T-helper 1 cell treated with Interleukin-12 subunit alpha and Interleukin-12 subunit beta and Interleukin-4 antibody, amounts not matched to agents 30 μg/mL and 1 μg/mL, for 36 hours (primary cell): ENCODE results near the gene MGST2.
"Not testable (repeated sequence)": the region's sequence is repeated elsewhere in the genome, so short reads cannot be mapped to it uniquely, and the experiment has no call there.

Experiments used
- H3K27ac Mint-ChIP-seq: one replicate; pipeline ENCODE4 v1.8.0; 2021; ENCODE audit warnings: mild to moderate bottlenecking, mixed read lengths
- H3K27me3 Mint-ChIP-seq: one replicate; pipeline ENCODE4 v1.8.0; 2021; ENCODE audit warnings: low read depth, mixed read lengths
- H3K36me3 Mint-ChIP-seq: one replicate; pipeline ENCODE4 v1.8.0; 2021; ENCODE audit warnings: low read depth, mixed read lengths
- H3K4me1 Mint-ChIP-seq: one replicate; pipeline ENCODE4 v1.8.0; 2021; ENCODE audit warnings: low read depth, mixed read lengths
- H3K4me3 Mint-ChIP-seq: one replicate; pipeline ENCODE4 v1.8.0; 2021; ENCODE audit warnings: mild to moderate bottlenecking, moderate library complexity, mixed read lengths
- H3K9me3 Mint-ChIP-seq: one replicate; pipeline ENCODE4 v1.8.0; 2021; ENCODE audit warnings: mixed read lengths

MGST2 gene

DNA sequence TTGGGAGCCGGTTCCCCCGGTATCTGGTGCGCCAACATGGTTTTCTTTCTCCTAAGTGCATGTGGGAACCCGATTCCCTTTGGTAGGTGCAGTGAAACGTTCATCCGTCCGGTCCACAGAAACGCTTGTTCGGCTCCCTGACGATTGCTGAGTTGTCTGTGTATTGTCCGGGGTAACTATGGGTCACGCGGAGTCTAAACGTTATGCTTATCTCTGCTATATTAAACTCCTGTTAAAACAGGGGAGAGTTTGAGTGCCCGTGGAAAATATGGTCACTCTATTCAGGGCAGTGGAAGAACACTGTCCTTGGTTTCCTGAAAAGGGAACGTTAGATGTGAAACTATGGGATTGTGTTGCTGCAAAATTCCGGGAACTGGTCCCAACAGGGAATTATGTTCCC lies 32.4 kb upstream of the MGST2 start:
- Mint-ChIP-seq H3K36me3 (no peaks in the 10 kb centered on the region), H3K4me3 (no peak overlapping the region), H3K27ac (no peak overlapping the region), H3K27me3 (peaks cover 39% of the 10 kb centered on the region), H3K9me3 (peaks cover 9% of the 10 kb centered on the region), H3K4me1 (no peaks in the 10 kb centered on the region)

DNA sequence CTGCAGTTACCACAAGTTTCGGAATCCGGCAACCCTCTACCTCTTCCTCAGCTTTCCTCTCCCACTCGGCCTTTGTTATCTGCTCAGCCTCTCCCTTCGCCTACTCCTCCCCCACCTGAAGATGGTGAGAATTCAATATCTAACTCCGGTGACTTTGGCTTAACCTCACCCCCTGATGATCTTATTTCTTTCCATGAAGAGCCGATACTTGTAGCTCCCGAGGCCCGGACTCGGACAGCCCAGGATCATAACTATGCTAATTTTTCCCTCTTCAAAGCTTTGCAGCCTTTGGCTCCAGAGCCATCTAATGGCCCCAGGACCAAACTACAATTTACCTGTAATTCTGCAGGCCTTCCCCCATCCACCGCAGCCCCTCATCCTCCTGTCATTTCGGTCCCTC lies 32.0 kb upstream of the MGST2 start:
- H3K27me3 Mint-ChIP-seq, result peaks cover 35% of the 10 kb centered on the region

GRCh38 chr4:139635966-139636365 lies 29.7 kb upstream of the MGST2 start:
- peaks cover 27% of the 10 kb centered on the region for H3K27me3 Mint-ChIP-seq

More for the DNA sequence above, 32.0 kb upstream of the MGST2 start:
- Mint-ChIP-seq H3K4me1 (no peaks in the 10 kb centered on the region), H3K27ac (no peak overlapping the region), H3K9me3 (peaks cover 11% of the 10 kb centered on the region), H3K36me3 (no peaks in the 10 kb centered on the region), H3K4me3 (no peak overlapping the region)

GRCh38 chr4:139638306-139638705 lies 27.3 kb upstream of the MGST2 start:
- not testable (repeated sequence) for H3K4me3 Mint-ChIP-seq, H3K4me1 Mint-ChIP-seq, H3K27ac Mint-ChIP-seq, H3K36me3 Mint-ChIP-seq
- peaks cover 15% of the 10 kb centered on the region for H3K9me3 Mint-ChIP-seq
- peaks cover 16% of the 10 kb centered on the region for H3K27me3 Mint-ChIP-seq

More at GRCh38 chr4:139635966-139636365, 29.7 kb upstream of the MGST2 start:
- H3K4me3 Mint-ChIP-seq, result no peak overlapping the region
- H3K9me3 Mint-ChIP-seq, result peaks cover 15% of the 10 kb centered on the region
- no peak overlapping the region for H3K27ac Mint-ChIP-seq
- H3K4me1 Mint-ChIP-seq, result no peaks in the 10 kb centered on the region
- H3K36me3 Mint-ChIP-seq, result no peaks in the 10 kb centered on the region

- Mint-ChIP-seq H3K27ac (no peak overlapping the region), H3K4me3 (no peak overlapping the region), H3K9me3 (peaks cover 15% of the 10 kb centered on the region), H3K27me3 (peaks cover 6% of the 10 kb centered on the region), H3K36me3 (no peaks in the 10 kb centered on the region), H3K4me1 (no peaks in the 10 kb centered on the region)
These were observed 26.0 kb upstream of the MGST2 start for GRCh38 chr4:139639654-139640053.

DNA sequence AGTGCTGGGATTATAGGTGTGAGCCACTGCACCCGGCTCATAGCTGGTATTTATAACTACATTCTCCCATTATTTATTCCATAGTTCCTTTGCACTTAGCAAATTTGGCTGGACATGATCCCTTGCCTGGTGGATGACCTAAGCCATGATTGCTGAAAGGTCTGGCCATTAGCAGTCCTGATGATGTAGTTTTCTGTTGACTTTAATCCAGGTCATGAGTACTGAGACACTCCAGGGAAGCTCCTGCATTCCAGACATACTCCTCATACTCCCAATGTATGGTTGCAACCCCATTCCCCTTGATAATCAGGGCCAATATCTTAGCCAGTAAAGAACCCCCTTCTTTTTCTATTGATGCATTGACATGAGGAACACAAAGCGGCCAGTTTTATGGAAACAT lies 24.4 kb upstream of the MGST2 start:
- Mint-ChIP-seq H3K27me3 (peaks cover 3% of the 10 kb centered on the region), H3K36me3 (no peaks in the 10 kb centered on the region), H3K4me3 (no peak overlapping the region), H3K27ac (no peak overlapping the region), H3K9me3 (peaks cover 15% of the 10 kb centered on the region), H3K4me1 (no peaks in the 10 kb centered on the region)

GRCh38 chr4:139642364-139642763 lies 23.3 kb upstream of the MGST2 start:
- H3K36me3 Mint-ChIP-seq, result no peaks in the 10 kb centered on the region

GRCh38 chr4:139643042-139643895 lies 22.4 kb upstream of the MGST2 start:
- H3K36me3 Mint-ChIP-seq, result no peaks in the 10 kb centered on the region
- H3K4me1 Mint-ChIP-seq, result no peaks in the 10 kb centered on the region
- no peak overlapping the region for H3K27ac Mint-ChIP-seq
- peaks cover 3% of the 10 kb centered on the region for H3K27me3 Mint-ChIP-seq
- peaks cover 5% of the 10 kb centered on the region for H3K9me3 Mint-ChIP-seq
- H3K4me3 Mint-ChIP-seq, result no peak overlapping the region

More at GRCh38 chr4:139642364-139642763, 23.3 kb upstream of the MGST2 start:
- H3K27ac Mint-ChIP-seq, result no peak overlapping the region
- H3K4me1 Mint-ChIP-seq, result no peaks in the 10 kb centered on the region
- peaks cover 3% of the 10 kb centered on the region for H3K27me3 Mint-ChIP-seq
- peaks cover 13% of the 10 kb centered on the region for H3K9me3 Mint-ChIP-seq
- H3K4me3 Mint-ChIP-seq, result no peak overlapping the region

DNA sequence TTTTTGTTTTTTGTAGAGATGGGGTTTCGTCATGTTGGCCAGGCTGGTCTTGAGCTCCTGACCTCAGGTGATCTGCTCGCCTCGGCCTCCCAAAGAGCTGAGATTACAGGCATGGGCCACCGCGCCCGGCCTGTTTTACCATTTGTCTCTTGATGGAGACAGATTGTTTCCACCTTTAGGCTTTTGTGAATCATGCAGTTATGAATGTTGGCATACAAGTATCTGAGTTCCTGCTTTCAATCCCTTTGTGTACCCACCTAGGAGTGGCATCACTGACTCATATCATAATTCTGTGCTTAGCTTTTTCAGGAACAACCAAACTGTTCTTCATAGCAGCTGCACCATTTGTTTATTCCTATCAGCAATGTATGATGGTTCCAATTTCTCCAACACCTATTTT lies 20.2 kb upstream of the MGST2 start:
- no peaks in the 10 kb centered on the region for H3K27me3 Mint-ChIP-seq
- no peak overlapping the region for H3K4me3 Mint-ChIP-seq
- H3K9me3 Mint-ChIP-seq, result no peaks in the 10 kb centered on the region
- no peaks in the 10 kb centered on the region for H3K36me3 Mint-ChIP-seq
- no peaks in the 10 kb centered on the region for H3K4me1 Mint-ChIP-seq
- H3K27ac Mint-ChIP-seq, result no peak overlapping the region

DNA sequence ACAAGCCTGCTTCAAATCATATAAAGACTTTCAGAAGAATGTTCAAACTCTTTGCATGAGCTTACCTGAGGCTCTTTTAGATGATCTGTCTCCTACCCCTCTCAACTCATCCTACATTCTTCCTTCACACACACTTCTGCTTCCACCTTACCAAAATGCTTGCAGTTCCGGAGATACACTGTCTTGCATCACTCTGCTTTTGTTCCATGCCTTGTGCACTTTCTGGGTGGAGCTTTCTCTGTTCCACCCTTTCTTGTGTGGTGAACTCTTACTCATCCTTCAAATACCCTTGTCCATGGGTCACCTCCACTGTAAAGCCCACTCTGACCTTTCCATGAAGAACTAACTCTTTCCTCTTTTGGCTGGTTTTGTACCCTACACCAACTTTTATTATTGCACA lies 18.4 kb upstream of the MGST2 start:
- Mint-ChIP-seq H3K27ac (no peak overlapping the region), H3K4me1 (peaks cover 7% of the 10 kb centered on the region), H3K27me3 (no peaks in the 10 kb centered on the region), H3K9me3 (no peaks in the 10 kb centered on the region), H3K36me3 (no peaks in the 10 kb centered on the region), H3K4me3 (no peak overlapping the region)

- H3K27ac Mint-ChIP-seq, result no peak overlapping the region
- no peaks in the 10 kb centered on the region for H3K36me3 Mint-ChIP-seq
- peaks cover 3% of the 10 kb centered on the region for H3K27me3 Mint-ChIP-seq
- H3K4me1 Mint-ChIP-seq, result peaks cover 7% of the 10 kb centered on the region
- H3K9me3 Mint-ChIP-seq, result no peaks in the 10 kb centered on the region
- H3K4me3 Mint-ChIP-seq, result no peak overlapping the region
These were observed 17.7 kb upstream of the MGST2 start for GRCh38 chr4:139647952-139648351.

GRCh38 chr4:139651282-139652194 lies 14.1 kb upstream of the MGST2 start:
- Mint-ChIP-seq H3K9me3 (no peaks in the 10 kb centered on the region), H3K27ac (no peak overlapping the region), H3K27me3 (peaks cover 3% of the 10 kb centered on the region), H3K4me1 (peaks cover 7% of the 10 kb centered on the region), H3K36me3 (no peaks in the 10 kb centered on the region), H3K4me3 (no peak overlapping the region)

DNA sequence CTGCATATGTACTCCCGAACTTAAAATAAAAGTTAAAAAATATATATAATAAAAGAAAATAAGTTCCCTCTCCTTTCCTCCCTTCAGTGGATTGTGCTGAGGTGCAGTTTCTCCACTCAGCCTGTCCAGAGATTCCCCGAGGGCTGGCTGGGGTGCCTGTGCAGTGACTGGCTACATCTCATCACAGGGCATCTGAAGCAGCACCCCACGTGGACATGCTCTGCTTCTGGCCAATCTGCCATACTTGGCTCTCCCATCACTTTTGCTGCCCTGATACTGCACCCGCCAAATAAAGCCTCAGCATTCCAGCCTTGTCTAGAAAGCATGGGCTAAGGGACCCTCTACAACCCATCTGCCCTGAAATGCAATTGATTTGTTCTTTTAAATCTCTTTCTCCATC lies 11.1 kb upstream of the MGST2 start:
- Mint-ChIP-seq H3K27me3 (peaks cover 3% of the 10 kb centered on the region), H3K4me3 (no peak overlapping the region), H3K27ac (no peak overlapping the region), H3K9me3 (no peaks in the 10 kb centered on the region), H3K4me1 (peaks cover 29% of the 10 kb centered on the region), H3K36me3 (no peaks in the 10 kb centered on the region)

- H3K27ac Mint-ChIP-seq, result no peak overlapping the region
- H3K4me1 Mint-ChIP-seq, result peaks cover 31% of the 10 kb centered on the region
- peaks cover 3% of the 10 kb centered on the region for H3K27me3 Mint-ChIP-seq
- no peaks in the 10 kb centered on the region for H3K9me3 Mint-ChIP-seq
- H3K36me3 Mint-ChIP-seq, result no peaks in the 10 kb centered on the region
- H3K4me3 Mint-ChIP-seq, result no peak overlapping the region
These were observed 10.5 kb upstream of the MGST2 start for GRCh38 chr4:139655116-139655515.
